CD4-positive, alpha-beta T cell treated with Interleukin-17A for 4 hours (primary cell): ENCODE results near the gene NPAS3.
"Not testable (repeated sequence)": the region's sequence is repeated elsewhere in the genome, so short reads cannot be mapped to it uniquely, and the experiment has no call there.

ENCODE experiments used
- DNase-seq: peaks from one replicate; pipeline ENCODE4 v3.0.0-alpha.2; 2020; ENCODE audit warnings: mixed read lengths

The NPAS3 gene

DNA sequence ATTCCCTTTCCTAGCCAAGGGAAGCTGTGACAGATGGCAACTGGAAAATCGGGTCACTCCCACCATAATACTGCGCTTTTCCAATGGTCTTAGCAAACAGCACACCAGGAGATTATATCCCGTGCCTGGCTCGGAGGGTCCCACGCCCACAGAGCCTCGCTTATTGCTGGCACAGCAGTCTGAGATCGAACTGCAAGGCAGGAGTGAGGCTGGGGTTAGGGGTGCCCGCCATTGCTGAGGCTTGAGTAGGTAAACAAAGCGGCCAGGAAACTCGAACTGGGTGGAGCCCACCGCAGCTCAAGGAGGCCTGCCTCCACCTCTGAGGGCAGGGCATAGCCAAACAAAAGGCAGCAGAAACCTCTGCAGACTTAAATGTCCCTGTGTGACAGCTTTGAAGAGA is 149.6 kb downstream of the NPAS3 start:
- DNase-seq: not testable (repeated sequence)

DNA sequence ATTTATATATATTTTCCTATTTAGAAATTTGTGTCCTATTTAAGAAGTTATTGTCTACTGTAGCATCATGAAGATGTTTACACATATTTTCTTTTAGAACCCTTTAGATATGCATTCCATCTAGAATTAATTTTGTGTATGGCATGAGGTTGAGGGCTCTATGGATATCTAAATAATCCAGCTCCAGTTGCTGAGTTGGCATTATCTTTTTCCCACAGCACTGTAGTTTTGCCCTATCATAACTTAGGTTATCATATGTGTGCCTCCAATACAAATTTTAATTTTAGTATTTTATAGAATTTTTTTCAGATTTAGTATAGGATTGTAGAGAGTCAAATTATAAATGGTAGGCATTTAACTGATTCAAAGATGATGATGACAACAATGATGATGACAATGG is 159.3 kb downstream of the NPAS3 start:
- no peak for DNase-seq

DNA sequence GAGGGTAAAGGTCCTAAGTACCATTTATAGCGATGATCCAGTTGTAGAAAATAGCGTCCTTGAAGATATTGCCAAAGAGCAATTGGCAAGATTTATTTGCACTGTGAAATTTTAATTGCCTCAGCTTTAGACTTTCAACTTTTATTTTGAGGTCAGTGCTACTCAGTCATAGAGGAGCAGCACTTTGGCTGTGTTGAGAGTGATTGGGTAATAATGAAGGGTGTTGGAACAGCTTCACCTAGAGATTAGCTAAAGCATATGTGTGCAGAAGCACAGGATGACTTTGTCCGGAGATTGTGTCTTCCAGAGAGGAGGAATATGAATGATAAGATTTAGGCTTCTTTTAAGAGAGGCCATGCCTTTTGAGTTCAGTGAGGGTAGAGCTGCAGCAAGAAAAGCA is 164.8 kb downstream of the NPAS3 start:
- DNase-seq: no peak

DNA sequence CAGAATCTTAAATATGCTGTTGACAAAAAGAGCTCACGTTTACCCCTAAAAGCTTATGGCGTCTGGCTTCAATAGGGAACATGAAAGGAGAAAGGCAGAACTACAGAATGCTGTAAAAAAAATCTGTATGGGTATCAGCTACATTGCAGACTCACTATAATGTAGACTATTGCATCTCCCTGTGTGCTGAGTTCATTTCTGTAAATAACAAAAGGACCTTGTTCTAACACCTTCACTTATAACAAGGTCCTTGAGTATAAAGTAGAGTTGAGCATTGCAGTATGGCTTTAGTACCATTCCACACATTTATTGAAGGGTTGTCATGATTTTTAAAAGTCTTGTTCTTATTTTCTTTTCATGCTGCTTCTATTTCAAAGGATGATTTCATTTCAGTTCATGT is 165.3 kb downstream of the NPAS3 start:
- no peak for DNase-seq

DNA sequence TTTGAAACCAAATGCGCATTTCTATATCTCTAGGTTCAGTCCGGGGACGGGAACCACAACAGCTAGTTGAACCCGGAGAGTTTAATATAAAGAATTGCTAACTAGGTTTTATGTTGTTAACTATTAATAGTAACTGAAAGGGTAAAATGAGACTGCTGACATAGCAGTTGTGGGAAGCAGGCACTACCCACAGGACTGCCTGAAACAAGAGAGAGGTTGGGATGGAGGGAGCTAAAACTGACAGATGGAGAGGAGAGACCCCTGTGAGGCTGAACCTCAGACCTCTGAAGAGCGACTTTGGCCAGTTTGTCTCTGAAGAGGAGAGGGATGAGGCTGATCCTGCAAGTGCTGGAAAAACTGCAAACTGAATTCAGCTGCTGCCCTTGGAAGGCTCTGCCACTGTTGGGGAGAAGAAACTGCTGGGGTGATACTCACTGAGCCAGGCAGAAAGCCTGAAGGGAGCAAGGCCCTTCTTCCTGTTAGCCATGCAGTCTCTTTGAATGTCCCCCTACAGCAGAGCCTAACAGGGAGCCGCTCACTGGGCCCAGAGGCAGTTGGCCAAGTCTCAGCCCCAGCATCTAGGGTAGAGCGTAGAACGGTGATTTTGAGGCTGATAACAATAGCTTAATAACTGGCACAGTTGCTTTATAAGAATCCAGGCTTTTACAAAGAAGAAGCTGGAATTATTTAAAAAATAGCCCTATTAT is 172.2 kb downstream of the NPAS3 start:
- no peak for DNase-seq

DNA sequence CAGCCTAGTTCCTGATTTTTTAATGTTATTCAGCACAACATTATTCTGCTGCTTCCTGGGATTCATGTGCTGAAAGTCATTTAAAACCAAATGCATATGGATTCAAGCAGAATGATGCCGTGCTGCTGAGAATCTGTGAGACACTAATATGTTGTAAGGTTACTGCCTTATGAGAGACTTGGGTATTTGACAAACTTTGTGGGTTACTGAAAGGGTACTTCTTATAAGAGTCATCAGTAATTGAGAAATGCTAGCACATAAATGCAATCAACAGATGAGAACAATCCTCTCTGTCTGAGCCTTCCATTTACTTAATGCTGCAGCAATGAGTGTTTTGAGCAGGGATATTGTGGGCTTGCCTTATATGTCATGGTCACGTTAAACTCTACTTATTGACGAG is 175.7 kb downstream of the NPAS3 start:
- DNase-seq: no peak

DNA sequence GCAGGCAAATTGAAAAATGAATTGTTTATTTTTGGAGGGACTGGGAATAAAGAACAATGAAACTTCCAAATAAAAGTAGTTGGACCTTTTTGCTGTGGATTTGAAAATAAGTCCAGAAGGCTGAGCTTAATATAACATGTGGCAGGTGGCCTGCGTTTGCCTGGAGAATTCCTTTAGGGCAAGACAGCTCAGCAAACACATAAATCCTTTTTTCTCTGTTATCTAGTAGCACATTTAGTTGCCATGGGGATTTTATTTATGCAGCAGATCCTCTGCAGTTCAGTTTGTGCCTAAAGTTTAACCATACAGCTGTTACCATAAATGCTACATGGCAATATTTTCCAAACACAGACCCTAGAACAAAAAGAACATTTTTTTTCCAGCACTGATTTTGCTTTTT is 180.0 kb downstream of the NPAS3 start:
- DNase-seq: no peak

DNA sequence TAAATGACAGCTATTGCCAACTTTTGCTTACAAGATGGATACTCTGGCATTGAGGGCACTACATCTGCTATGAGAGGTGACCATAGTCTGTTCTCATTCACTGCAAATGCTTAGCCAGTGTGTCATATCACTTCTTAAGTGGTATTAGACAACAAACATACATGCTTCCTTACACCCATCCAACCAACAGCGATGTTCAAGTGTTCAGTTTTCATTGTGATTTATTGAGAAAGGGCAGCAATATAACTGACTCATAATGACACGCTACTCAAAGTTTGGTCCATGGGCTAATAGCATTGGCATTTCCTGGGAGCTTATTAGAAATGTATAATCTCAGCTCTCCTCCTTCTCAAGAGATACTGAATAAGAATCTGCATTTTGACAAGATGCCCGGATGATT is 181.7 kb downstream of the NPAS3 start:
- DNase-seq: no peak

DNA sequence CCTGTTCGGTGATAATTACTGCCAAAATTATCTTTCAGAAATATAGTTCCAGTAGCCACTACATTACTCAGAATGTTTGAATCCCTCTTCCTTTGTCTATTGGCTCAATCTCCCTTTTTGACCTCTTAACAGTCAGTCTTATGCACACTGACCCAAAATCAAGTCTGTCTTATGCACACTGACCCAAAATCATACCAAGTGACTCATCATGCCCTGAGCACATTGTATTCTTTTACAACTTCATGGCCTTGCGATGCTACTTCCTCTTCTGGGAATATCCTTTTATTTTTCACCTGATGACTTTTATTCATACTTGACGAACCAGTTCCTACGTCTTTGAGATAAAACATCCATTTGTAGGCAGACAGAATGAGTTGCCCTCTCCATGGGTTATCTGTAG is 182.3 kb downstream of the NPAS3 start:
- DNase-seq: no peak

DNA sequence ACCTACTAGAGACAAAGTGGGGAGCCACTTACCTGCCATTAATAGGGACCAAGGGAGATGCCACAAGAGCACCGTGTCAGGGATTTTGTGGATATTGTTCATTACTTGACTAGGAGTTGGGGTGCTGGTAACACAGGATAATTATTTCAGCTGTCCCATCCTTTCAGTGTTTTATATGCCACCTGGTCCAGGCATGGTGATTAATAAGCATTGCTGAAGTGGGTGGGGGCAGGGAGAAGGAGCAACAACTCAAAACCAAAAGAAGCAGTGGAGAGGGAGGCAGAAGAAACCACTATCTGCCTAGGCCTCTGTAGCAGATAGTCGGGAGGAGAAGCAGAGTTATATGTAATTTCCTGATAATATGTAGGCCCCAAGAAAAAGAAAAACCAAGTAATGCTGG is 184.6 kb downstream of the NPAS3 start:
- no peak for DNase-seq

DNA sequence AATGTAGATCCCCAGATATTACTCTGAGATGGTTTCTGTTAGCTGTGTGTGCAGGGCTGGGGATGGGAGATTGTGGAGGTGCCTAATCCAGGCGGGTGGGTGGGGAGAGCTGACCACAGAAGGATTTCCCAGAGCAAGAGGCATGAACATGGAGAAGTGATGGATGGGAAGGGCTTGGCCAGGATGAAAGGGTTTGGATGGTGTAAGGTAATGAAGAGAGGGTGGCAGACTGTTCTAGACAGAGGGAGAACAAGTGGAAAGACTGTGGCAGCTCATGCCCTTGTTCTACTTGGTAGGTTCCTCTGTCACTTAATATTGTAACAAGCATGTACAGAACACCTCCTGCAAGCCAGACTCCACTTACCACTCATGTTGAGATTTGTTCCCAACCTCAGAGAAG is 187.8 kb downstream of the NPAS3 start:
- no peak for DNase-seq

DNA sequence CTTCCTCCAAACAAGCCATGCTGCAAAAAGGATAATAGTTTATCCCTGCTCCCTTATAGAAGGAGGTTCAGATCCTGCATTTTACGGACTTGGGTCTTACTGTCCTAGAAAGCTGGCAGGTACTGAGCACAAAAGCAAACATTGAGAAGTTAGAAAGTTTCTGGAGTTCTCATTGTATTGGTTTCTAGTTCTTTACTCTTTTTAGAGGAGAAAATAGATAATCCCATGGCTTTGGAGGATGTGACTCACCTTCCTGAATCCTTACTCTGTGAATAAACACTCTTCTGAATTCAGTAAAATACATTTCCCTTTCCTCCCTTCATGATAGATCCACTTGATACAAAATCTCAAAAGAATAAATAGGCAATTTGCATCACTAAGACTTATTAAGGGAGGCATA is 188.9 kb downstream of the NPAS3 start:
- no peak for DNase-seq

DNA sequence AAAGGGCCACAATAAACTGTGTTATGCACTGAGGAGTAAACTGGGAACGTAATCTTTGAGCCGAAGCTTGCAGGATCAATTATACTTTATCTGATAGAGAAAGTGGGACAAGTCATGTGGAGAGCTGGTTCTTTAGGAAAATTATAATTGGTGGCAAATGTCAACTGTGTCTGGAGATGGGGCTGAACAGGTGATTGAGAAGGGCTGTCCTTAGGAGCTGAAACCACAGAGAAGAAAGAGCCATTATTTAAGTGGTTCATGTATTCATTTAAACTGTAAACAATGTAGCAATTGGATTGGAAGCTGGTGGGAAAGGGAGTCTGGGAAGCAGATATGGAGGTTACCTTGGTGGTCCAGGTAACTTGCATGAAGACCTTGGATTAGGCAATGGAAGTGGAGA is 193.1 kb downstream of the NPAS3 start:
- DNase-seq: no peak

DNA sequence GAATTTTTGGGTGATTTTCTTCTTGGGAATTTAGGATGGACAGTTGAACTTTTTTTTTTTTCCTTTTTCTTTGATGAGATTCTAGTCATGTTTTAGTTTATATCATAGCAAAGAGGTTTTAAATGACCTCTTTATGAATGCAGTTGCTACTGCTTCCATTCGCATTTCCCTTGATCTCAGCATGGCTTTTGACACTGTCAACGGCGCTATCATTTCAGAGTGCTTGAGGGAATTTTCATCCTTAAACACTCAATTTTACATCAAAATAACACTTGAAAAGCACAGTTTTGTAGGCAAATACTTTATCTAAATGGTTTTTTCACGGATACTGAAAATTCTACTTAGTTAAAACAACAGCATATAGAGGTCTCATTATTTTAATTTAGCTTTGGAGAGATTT is 195.5 kb downstream of the NPAS3 start:
- no peak for DNase-seq

DNA sequence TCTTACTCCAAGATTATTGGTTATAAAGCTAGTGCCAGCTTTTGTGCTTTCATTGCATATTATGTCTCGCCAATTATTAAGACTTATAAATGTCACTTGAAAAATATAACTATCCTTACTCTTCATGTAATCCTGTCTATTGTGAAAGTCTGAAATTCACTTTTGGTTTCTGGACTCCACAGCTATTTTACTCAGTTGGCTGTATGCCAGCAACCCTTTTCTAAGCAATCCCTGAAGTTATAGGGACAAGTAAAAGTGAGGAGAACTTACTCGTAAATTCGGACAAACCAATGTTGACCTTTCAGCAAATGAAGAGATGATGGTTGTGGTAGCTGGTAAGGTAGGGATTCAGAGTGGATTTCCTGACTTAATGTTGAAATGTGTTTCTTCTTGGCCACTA is 196.3 kb downstream of the NPAS3 start:
- DNase-seq: no peak

DNA sequence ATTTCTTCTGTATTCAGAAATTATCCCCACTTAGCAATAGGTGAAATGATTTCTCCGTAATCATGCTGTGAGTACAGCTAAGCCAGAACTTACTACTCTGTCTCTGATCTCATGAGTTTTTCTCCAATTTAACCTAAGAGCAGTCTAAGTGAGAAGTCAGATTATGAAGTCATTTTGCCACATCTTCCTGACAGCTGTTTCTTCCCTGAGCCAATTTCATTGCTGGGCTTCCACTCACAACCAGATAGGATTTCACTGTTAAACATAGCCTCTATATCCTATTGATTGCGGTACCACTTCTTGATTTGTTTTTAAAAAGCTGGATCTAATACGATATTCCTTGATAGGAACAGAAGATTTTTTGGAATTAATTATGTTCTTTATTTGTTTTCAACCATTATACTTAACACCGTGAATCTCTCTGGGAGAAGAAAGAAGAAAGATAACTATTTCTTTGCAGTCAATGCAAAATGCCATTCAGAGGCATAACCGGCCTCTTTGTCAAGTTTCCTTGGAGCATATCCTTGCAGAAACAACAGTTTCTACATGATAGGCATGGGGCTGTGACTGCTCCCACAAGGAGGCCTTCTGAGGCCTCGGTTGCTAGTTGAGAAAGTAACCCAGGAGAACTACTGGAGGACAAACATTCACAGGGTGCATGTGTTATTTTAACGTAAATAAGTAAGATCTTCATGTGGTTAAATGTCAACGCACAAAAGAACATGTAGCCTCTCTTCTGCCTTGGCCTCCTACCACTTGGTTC is 212.2 kb downstream of the NPAS3 start:
- DNase-seq: no peak

DNA sequence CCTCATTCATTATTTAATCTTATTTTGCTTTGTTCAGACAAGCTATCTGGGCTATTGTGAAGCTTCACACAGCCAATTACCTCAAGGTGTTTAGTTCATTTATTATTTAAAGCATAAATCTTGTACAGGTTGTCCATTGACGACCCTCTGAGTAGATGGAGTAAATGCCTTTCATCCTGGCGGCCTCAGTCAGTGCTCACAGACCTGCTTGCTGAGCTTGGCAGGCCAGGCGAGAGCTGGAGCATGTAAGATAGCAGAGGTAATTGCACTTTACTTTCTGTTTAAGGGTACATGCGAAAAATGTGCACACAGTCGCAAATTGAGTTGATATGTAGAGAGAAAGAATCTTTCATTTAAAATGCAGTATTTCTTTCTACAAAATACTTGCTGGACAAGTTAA is 224.4 kb downstream of the NPAS3 start:
- no peak for DNase-seq

DNA sequence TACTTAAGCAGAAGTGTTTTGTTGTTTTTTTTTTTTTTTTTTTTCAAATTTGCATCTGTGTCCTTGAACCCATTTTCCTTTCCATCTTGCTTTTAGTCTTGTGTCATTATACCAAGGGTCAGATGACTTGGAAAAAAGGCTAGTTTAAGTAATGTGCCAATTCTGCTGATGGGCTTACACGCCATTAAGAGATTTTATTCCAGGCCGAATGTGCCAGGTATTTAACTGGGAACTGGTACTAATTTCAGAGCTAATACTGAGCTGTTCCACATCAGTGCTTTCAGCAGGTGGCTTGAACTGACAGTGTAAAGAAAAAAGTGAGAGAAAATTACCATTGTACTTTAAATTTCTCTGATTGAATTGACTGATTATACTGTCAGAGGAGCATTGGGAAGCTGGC is 224.9 kb downstream of the NPAS3 start:
- DNase-seq: no peak

DNA sequence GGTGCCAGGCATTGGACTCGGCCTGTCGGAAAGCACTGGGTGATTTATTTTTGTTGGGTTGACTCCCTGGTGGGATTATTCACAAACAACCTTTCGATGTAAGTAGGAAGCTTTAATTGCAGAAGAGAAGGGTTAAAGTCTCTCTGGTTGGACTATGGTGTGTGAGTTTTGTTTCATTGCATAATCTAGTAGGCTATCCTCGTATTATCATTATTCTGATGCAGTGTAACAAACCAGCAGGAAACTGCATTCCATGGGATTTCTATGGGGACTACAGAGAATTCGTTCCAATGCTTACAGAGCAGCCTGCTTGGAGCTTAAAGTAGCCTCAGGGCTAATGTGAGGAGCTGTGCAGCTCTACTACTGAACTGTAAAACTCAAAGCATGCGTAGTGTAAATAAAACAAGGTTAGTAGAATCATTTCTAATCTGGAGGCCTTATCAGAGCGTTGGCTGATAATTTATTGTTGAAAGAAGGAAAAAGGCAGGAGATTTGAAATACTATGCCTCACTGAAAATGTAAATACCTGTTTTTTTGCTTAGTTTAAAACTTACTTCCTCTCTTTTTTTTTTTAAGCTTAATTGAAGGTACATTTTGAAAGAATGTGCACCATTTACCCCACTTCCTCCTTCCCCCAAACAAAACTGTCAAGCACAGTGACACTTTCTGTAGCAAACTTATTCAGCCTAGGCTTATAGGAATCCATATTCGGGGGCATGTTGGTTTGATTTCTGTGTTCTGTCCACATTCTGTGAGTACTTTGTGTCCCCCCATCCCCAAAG is 226.7 kb downstream of the NPAS3 start:
- DNase-seq: no peak

DNA sequence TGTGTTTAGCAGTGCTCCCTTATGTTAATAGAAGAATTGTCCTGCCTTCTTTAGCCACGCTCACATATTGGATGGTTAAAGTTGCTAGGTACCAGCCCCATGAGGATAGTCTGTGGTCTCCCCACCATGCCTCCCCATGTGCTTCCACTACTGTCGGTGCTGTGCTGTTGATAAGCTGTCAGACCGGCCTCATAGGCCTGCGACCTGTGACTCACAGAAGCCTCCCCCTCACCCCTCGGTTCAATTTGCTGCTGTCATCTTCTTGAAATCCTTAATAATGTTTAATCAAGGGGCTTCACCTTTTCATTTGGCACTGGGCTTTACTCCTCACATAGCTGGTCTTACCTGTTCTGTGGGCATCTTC is 227.2 kb downstream of the NPAS3 start:
- DNase-seq: no peak

DNA sequence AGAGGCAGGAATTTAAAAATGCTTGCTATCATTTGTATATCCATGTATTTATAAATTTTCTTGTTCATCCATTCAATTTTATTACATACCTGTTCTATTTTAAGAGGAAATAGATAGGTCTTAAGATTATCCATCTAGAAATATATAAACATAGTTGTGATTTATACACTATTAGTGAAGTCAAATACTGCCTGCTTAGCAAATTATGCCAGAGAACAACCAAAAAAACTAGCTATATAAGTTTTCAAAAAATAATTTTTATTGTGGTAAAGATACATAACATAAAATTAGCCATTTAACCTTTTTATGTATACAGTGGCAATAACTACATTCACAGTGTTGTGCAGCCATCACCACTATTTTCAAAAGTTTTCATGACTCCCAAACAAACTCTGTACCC is 237.3 kb downstream of the NPAS3 start:
- no peak for DNase-seq

DNA sequence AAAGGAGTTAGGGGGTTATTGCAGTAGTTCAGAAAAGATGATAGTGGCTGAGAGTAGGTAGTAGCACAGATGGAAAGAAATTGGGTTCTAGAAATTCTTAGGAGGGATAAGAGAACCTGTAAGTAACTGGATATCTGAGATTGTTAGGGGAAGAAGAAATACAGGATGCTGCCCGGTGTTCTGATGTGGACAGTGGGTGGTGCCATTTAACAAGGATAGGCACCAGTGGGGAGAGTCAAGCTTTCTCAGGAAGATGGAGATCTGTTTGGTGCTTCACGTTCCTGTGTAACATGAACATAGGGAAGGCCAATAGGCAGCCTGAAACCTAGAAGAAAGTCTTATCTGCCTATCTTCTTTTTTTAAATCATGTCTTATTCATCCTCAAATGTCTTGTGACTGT is 245.9 kb downstream of the NPAS3 start:
- no peak for DNase-seq

DNA sequence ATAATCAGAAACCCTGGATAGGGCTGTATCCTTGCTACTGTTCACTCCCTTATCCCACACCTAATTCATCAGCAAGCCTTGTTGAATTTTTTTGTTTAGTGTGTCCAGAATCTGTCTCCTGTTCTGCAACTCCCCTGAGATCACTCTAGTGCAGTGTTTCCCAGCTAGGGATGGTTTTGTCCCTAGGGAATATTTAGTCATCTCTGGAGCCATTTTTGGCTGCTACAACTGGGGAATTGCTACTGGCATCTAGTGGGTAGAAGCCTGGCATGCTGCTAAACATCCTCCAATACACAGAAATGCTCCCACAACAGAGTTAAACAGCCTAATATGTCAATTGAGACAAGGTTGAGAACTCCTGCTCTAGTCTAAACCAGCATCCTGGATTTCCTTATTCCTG is 248.0 kb downstream of the NPAS3 start:
- DNase-seq: no peak

DNA sequence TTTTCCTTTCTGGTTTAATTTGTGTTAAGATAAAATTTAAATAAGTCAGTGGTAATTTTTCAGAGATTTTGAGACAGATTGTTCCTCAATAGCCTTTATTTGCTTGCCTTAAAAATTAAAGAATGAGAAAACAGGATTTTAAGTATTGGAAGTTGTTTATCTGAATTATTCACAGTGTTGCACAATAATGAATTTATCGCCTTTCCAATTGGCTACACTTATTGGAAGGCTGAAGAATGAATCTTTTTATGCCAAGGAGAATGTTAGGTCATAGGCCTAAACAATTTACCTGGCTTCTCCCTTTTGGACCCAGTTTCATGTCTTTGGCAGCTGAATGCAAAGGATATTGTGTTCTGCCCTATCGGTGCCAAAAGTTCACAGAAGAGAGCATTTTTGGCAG is 250.2 kb downstream of the NPAS3 start:
- DNase-seq: no peak
